ENCODE measurements around the gene SH3BP5L.
"Not testable (repeated sequence)": the region's sequence is repeated elsewhere in the genome, so short reads cannot be mapped to it uniquely, and the experiment has no call there.

SH3BP5L gene

DNA sequence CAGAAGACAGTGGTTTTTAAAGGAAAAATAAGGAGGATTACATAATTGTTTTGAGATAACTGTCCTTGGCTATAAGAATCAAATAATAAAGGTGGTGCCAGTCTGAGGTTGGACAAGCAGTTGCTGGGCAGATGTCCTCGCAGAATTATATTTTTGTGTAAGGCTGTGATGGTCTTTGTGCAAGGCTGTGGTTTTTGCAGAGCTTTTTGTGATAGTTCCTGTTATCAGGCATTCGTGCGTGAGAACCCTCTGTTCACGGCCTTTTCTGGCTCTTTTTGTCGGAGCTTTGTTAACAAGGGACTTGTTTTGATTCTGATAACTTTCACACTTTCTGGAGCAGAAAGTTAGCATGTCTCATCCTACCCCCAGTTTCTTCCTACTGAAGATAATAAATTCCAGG lies 33.4 kb downstream of the SH3BP5L start:
- no peak for DNase-seq (ENCODE audit: extremely low read depth, low read depth)
- TF ChIP-seq CTCF (IDR thresholded peaks at IDR 0.05; ENCODE audit: low read depth, low read length): no peak

DNA sequence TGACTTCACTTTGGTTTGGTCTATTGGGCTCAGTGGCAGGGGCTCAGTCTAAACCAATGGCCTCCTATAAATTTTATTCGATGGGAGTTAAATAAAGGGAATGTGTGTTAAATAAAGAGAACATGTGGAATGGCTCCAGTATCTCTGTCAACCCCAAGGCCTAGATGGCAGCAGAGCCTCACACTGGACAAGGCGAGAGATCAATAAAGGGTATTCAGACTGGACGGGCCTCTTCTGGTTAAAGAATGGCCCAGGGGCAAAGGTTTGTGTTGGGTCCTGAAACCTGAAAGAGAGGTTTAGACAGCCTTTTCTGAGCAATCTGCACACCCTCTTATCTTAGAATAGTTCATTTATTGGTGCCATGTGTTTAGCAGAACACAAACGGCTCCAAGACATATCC lies 34.7 kb downstream of the SH3BP5L start:
- TF ChIP-seq CTCF (IDR thresholded peaks at IDR 0.05; ENCODE audit: low read depth, low read length): no peak
- DNase-seq (ENCODE audit: extremely low read depth, low read depth): no peak

DNA sequence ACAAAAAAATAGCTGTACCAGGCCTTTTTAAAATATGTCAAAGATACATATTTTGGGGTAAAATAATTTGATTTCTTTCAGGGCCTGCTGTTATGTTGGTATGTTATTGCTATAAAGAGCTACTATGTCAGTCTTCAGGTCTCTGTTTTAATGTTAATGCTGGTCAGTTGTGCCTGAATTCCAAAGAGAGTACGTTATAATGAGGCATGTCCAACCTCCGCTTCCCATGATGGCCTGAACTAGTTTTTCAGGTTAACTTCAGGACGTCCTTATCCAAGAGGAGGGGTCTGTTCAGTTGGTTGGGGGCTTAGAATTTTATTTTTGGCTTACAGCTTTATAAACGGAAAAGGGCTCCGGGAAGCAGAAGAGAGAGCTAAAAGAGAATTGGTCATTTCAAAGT lies 35.3 kb downstream of the SH3BP5L start:
- no peak for DNase-seq (ENCODE audit: extremely low read depth, low read depth)
- no peak for TF ChIP-seq CTCF (IDR thresholded peaks at IDR 0.05; ENCODE audit: low read depth, low read length)

GRCh38 chr1:248789337-248789736 lies 36.4 kb downstream of the SH3BP5L start:
- not testable (repeated sequence) for DNase-seq (ENCODE audit: extremely low read depth, low read depth)

DNA sequence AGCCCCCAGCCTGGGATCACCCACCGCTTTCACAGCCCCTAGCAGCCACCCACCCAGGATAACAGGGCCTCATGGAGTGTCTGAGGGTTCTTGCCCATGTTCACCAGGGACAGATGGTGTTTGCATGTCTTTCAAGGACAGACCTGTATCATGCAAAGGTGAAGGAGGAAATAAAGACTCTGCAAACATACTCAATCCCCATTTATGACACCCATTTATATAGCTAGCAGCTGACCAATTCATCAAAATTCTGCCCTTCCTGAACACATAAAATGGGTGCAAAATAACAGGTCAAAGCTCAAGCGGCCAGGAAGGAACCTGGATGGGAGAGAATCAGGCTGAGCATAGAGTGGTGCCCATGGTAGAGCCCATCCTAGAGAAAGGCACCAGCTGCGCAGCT lies 37.4 kb downstream of the SH3BP5L start:
- TF ChIP-seq CTCF (IDR thresholded peaks at IDR 0.05; ENCODE audit: low read depth, low read length): no peak
- no peak for DNase-seq (ENCODE audit: extremely low read depth, low read depth)

DNA sequence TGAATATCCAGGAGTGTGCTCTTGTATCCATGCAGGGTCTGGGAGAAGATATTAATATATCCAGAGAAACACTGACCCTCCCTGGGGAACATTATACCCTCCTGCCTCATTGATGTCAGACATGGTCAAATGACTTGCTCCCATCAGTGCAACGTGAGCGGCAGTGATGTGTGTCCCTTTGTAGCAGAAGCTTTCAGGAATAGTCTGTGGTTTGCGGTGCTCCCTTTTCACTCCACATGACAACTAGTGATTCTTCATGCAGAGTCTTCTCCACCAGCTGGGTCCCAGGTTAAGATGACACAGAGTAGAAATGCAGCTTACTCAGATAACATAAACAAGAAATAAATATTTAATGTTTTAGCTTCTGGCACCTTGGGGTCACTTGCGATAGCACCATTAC lies 38.3 kb downstream of the SH3BP5L start:
- DNase-seq (ENCODE audit: extremely low read depth, low read depth): no peak
- TF ChIP-seq CTCF (IDR thresholded peaks at IDR 0.05; ENCODE audit: low read depth, low read length): no peak

DNA sequence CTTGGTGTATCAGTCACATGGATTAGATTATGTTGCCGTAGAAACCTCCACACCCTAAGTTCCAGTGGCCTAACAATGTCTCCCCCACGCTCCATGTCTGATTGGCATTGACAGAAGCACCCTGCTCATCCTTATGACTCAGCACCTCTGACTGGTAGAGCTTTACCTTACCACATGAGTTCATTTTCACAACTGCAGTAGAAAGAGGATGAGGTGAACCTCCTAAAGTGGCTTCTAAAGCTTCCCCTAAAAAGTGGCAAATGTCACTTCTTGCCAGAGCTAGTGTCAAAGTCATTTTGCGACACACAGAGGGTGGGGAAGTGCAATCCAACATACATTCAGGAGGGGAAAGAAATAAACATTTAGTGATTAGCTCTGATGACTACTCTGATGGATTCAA lies 39.6 kb downstream of the SH3BP5L start:
- no peak for TF ChIP-seq CTCF (IDR thresholded peaks at IDR 0.05; ENCODE audit: low read depth, low read length)
- no peak for DNase-seq (ENCODE audit: extremely low read depth, low read depth)

GRCh38 chr1:248783367-248783766 lies 42.3 kb downstream of the SH3BP5L start:
- TF ChIP-seq CTCF (IDR thresholded peaks at IDR 0.05; ENCODE audit: low read depth, low read length): no peak
- DNase-seq (ENCODE audit: extremely low read depth, low read depth): no peak

Data from AG09319 (cell line).